HepG2 (cell line): ENCODE measurements around the gene TNC. TPM values are rescaled to one million over a fixed set of nuclear protein-coding genes. Genes with fewer than 3 reads are reported as not detected.

ENCODE experiments used
- ATAC-seq: fragments of 200-7000 bp; cut with Tn5 transposase; 3 replicates; pipeline ENCODE4 v1.9.1; 2020; ENCODE audit warnings: mild to moderate bottlenecking, moderate library complexity
- BruUV-seq: library from RNA; stranded (reverse); fragments of 400-500 nt; replicated peaks from 2 replicates; lab custom pipeline; 2021; lab: Mats Ljungman, UMichigan
- CTCF ChIA-PET: fragments of 300-600 bp; formaldehyde crosslinking; extraction: SDS; loops from one replicate; lab custom pipeline; 2021; ENCODE audit warnings: low total read pairs, inconsistent platforms, low intra/inter-chr PET ratio; lab: Yijun Ruan, JAX
- POLR2A ChIA-PET: fragments of 350-600 bp; sonication (Branson Sonifier 250); formaldehyde crosslinking; loops from one replicate; lab custom pipeline; 2020; ENCODE audit warnings: antibody characterized with exemption, inconsistent platforms; lab: Yijun Ruan, JAX
- DNase-seq: peaks from one replicate; pipeline ENCODE4 v3.0.0-alpha.2; 2015; ENCODE audit warnings: low spot score
- FAIRE-seq: peaks from 3 replicates; lab custom pipeline; 2011; peaks lifted over from hg19 to GRCh38; lab: Jason Lieb, UNC
- H2AFZ ChIP-seq: one replicate; pipeline ENCODE4 v1.6.1; 2011; ENCODE audit warnings: low read length, inconsistent platforms
- H3K27ac ChIP-seq: fragments of 300-600 bp; 3 replicates; pipeline ENCODE4 v1.8.0; 2011; ENCODE audit warnings: mixed run types, mild to moderate bottlenecking, mixed read lengths, low read length, inconsistent platforms; ENCODE audit not compliant: insufficient read depth; ENCODE audit errors: extremely low read length
- H3K27me3 ChIP-seq, 2 experiments: fragments of 200-600 bp in 1 of 2; 2 replicates in 1 of 2; 3 replicates in 1 of 2; pipeline versions ENCODE4 v1.6.0 to v1.8.0; 2011; ENCODE audit warnings: low read length in 2 of 2, mild to moderate bottlenecking in 2 of 2, moderate library complexity in 2 of 2, inconsistent platforms in 1 of 2; ENCODE audit not compliant: insufficient read depth in 2 of 2, control insufficient read depth in 1 of 2
- H3K36me3 ChIP-seq, 2 experiments: fragments of 200-600 bp in 1 of 2; replicated peaks in 1 of 2; 2 replicates in 1 of 2; 3 replicates in 1 of 2; pipeline versions ENCODE4 v1.5.1 to v1.8.0; 2011; ENCODE audit warnings: low read length in 2 of 2, inconsistent platforms in 1 of 2; ENCODE audit not compliant: insufficient read depth in 2 of 2, control insufficient read depth in 1 of 2
- H3K4me1 ChIP-seq: 2 replicates; pipeline ENCODE4 v1.5.1; 2012; ENCODE audit warnings: low read length, inconsistent platforms; ENCODE audit not compliant: insufficient read depth
- H3K4me2 ChIP-seq: 2 replicates; pipeline ENCODE4 v1.6.0; 2011; ENCODE audit warnings: low read depth, low read length, inconsistent platforms
- H3K4me3 ChIP-seq, 3 experiments: fragments of 200-600 bp in 1 of 3; sonication (generic), shearing (Covaris generic) in 1 of 3; replicated peaks in 1 of 3; 2 replicates each; pipeline ENCODE4 v1.5.1; 2011 to 2016; ENCODE audit warnings: low read length in 3 of 3, inconsistent platforms in 2 of 3, low read depth in 2 of 3, mild to moderate bottlenecking in 2 of 3, control low read depth in 1 of 3, mixed read lengths in 1 of 3; ENCODE audit not compliant: insufficient read depth in 1 of 3
- H3K79me2 ChIP-seq: one replicate; pipeline ENCODE4 v1.6.1; 2011; ENCODE audit warnings: low read length, inconsistent platforms; ENCODE audit not compliant: insufficient read depth
- H3K9ac ChIP-seq: 2 replicates; pipeline ENCODE4 v1.6.0; 2011; ENCODE audit warnings: mild to moderate bottlenecking, low read depth, low read length, inconsistent platforms; ENCODE audit not compliant: insufficient read depth
- H3K9me3 ChIP-seq: 2 replicates; pipeline ENCODE4 v1.5.1; 2012; ENCODE audit warnings: mild to moderate bottlenecking, low read length
- H4K20me1 ChIP-seq: 2 replicates; pipeline ENCODE4 v1.6.0; 2011; ENCODE audit warnings: inconsistent platforms, mild to moderate bottlenecking, low read length, moderate library complexity; ENCODE audit not compliant: insufficient read depth
- ARID4A ChIP-seq: sonication (generic); formaldehyde crosslinking; IDR thresholded peaks from 2 replicates; pipeline ENCODE4 v1.5.0; 2020; ENCODE audit warnings: mild to moderate bottlenecking, missing genetic modification reagents, borderline replicate concordance
- CENPT ChIP-seq: sonication (generic); formaldehyde crosslinking; IDR thresholded peaks from 2 replicates; pipeline ENCODE4 v1.8.0; 2022; ENCODE audit warnings: low read depth, mild to moderate bottlenecking, moderate library complexity, missing genetic modification reagents
- HNRNPUL1 ChIP-seq: fragments of 200-400 bp; formaldehyde crosslinking; IDR thresholded peaks from 2 replicates; pipeline ENCODE4 v1.6.1; 2017; ENCODE audit warnings: low read depth, mild to moderate bottlenecking, low read length, moderate library complexity
- IKZF1 ChIP-seq: fragments of 450-650 bp; IDR thresholded peaks from 2 replicates; pipeline ENCODE4 v1.7.1; 2016
- NFE2L1 ChIP-seq: sonication (generic); formaldehyde crosslinking; IDR thresholded peaks from 2 replicates; pipeline ENCODE4 v1.4.0; 2020; ENCODE audit warnings: missing genetic modification reagents, mild to moderate bottlenecking, borderline replicate concordance
- REPIN1 ChIP-seq: sonication (generic); formaldehyde crosslinking; IDR thresholded peaks from 2 replicates; pipeline ENCODE4 v1.8.0; 2022; ENCODE audit warnings: missing genetic modification reagents, low read depth, mild to moderate bottlenecking, borderline replicate concordance
- SALL1 ChIP-seq: sonication (generic); formaldehyde crosslinking; IDR thresholded peaks from 2 replicates; pipeline ENCODE4 v1.8.0; 2022; ENCODE audit warnings: mild to moderate bottlenecking, missing genetic modification reagents
- SOX13 ChIP-seq, 3 experiments: fragments of 450-650 bp in 1 of 3; sonication (generic) in 1 of 3; formaldehyde crosslinking in 1 of 3; IDR thresholded peaks in 2 of 3; conservative IDR thresholded peaks in 1 of 3; 2 replicates each; pipeline versions ENCODE4 v1.5.0 to v1.6.1; 2016 to 2020; ENCODE audit warnings: antibody characterized with exemption in 1 of 3, mild to moderate bottlenecking in 1 of 3, missing compliant biosample characterization in 1 of 3, missing genetic modification reagents in 1 of 3, moderate library complexity in 1 of 3
- SP1 ChIP-seq, 2 experiments: fragments of 450-650 bp in 1 of 2; sonication (generic) in 1 of 2; formaldehyde crosslinking in 1 of 2; IDR thresholded peaks; 2 replicates each; pipeline versions ENCODE4 v1.4.0 to v1.6.1; 2016 to 2020; ENCODE audit warnings: missing genetic modification reagents in 1 of 2
- STAG1 ChIP-seq: sonication (generic); formaldehyde crosslinking; IDR thresholded peaks from 2 replicates; pipeline ENCODE4 v1.4.0; 2020; ENCODE audit warnings: missing genetic modification reagents
- THAP9 ChIP-seq: sonication (generic); formaldehyde crosslinking; IDR thresholded peaks from 2 replicates; pipeline ENCODE4; 2020; ENCODE audit warnings: missing genetic modification reagents, mild to moderate bottlenecking, borderline replicate concordance
- ZNF160 ChIP-seq: sonication (generic); formaldehyde crosslinking; IDR thresholded peaks from 2 replicates; pipeline ENCODE4 v1.8.0; 2022; ENCODE audit warnings: mild to moderate bottlenecking, inconsistent platforms, missing genetic modification reagents
- ZNF20 ChIP-seq: sonication (generic); formaldehyde crosslinking; IDR thresholded peaks from 2 replicates; pipeline ENCODE4 v1.4.0; 2020; ENCODE audit warnings: mild to moderate bottlenecking, moderate library complexity, missing genetic modification reagents
- ZNF430 ChIP-seq: sonication (generic); formaldehyde crosslinking; IDR thresholded peaks from 2 replicates; pipeline ENCODE4 v1.9.0; 2021; ENCODE audit warnings: mild to moderate bottlenecking, missing genetic modification reagents
- ZNF605 ChIP-seq: sonication (generic); formaldehyde crosslinking; IDR thresholded peaks from 2 replicates; pipeline ENCODE4 v1.8.0; 2022; ENCODE audit warnings: mild to moderate bottlenecking, missing genetic modification reagents
- ZNF883 ChIP-seq: sonication (generic); formaldehyde crosslinking; IDR thresholded peaks from 2 replicates; pipeline ENCODE4 v1.5.1; 2020; ENCODE audit warnings: mild to moderate bottlenecking, missing genetic modification reagents; ENCODE audit errors: not compliant biosample characterization
- ZSCAN21 ChIP-seq: sonication (generic); formaldehyde crosslinking; IDR thresholded peaks from 2 replicates; pipeline ENCODE4 v1.8.0; 2022; ENCODE audit warnings: mild to moderate bottlenecking, missing genetic modification reagents, moderate library complexity, borderline replicate concordance
- WGBS: methylation state at CpG from one replicate; pipeline ENCODE4 v1.1.6; 2017; ENCODE audit warnings: low lambda C conversion rate; 5-methylcytosine and 5-hydroxymethylcytosine counted together
- in situ Hi-C: cut with HindIII; loops from 2 replicates; pipeline ENCODE4 v1.10.0; 2017; ENCODE audit warnings: low pct_unique_long_range_greater_than_20kb; ENCODE audit not compliant: extremely low pct_ligation_motif_present
- intact Hi-C: fragments of 100-400 bp; cut with micrococcal nuclease; formaldehyde crosslinking; loops from one replicate; pipeline ENCODE4 v1.10.0; 2022; ENCODE audit not compliant: unreplicated experiment
- polyA plus RNA-seq, 8 experiments: library from polyadenylated mRNA; depleted of rRNA in 3 of 8; stranded (reverse) in 7 of 8; unstranded in 1 of 8; fragments of >200 nt; fragmentation: Illumina TruSeq in 4 of 8; extraction: Trizol in 4 of 8; gene quantifications; 2 replicates each; pipeline versions ENCODE4 v1.2.1 to v1.2.3, GENCODE V29; 2011 to 2016; ENCODE audit warnings: low read depth in 4 of 8, missing spikeins in 1 of 8, mixed read lengths in 1 of 8; ENCODE audit not compliant: insufficient read depth in 1 of 8
- total RNA-seq, 5 experiments: library from RNA; depleted of rRNA; stranded (reverse); fragments of >200 nt; fragmentation: Illumina TruSeq; extraction: Trizol; gene quantifications; 2 replicates each; pipeline ENCODE4 v1.2.3, GENCODE V29; 2016; ENCODE audit warnings: low read depth in 1 of 5

Gene TNC
- total and polyA plus RNA-seq, 2 of the 13 experiments (the other 11 are each of a cell fraction or from before 2014, with no cell fraction given): not detected

GRCh38 chr9:114990901-114991300, 127.1 kb downstream of the TNC start:
- no peak for ATAC-seq
- WGBS: 22% methylated on average over 6 of the region's 6 CpGs

More at GRCh38 chr9:114990901-114991300, 127.1 kb downstream of the TNC start:
- no peak for TF ChIP-seq SP1 (IDR thresholded peaks at IDR 0.05)
- TF ChIP-seq SP1 (CRISPR knock-in tag; IDR thresholded peaks at IDR 0.05): no peak
- TF ChIP-seq ZNF883: no peak
- TF ChIP-seq REPIN1 (CRISPR knock-in tag): no peak
- no peak for TF ChIP-seq ZNF160 (CRISPR knock-in tag)
- no peak for TF ChIP-seq CENPT (CRISPR knock-in tag)
- TF ChIP-seq IKZF1: no peak
- no peak for TF ChIP-seq ARID4A (CRISPR knock-in tag)
- no peak for TF ChIP-seq SALL1 (CRISPR knock-in tag)
- no peak for TF ChIP-seq ZSCAN21 (CRISPR knock-in tag)
- TF ChIP-seq HNRNPUL1: no peak
- TF ChIP-seq ZNF430 (CRISPR knock-in tag): no peak
- no peak for TF ChIP-seq ZNF20 (CRISPR knock-in tag)
- no peak for TF ChIP-seq THAP9 (CRISPR knock-in tag)
- TF ChIP-seq STAG1 (CRISPR knock-in tag): no peak
- TF ChIP-seq NFE2L1 (CRISPR knock-in tag): no peak
- no peak for TF ChIP-seq ZNF605 (CRISPR knock-in tag)
- no peak for TF ChIP-seq SOX13 (IDR thresholded peaks at IDR 0.05)
- no peak for TF ChIP-seq SOX13 (CRISPR knock-in tag; conservative IDR thresholded peaks at IDR 0.05 in 1 of 2, IDR thresholded peaks at IDR 0.05 in 1 of 2)
- H3K79me2 ChIP-seq: no peaks in the 10 kb centered on the region
- H2AFZ ChIP-seq: no peak overlapping the region
- H3K27me3 ChIP-seq: peaks cover 0 to 9% of the 10 kb centered on the region in 2 experiments; a peak in 1 of 5 replicates
- no peak overlapping the region for H3K4me2 ChIP-seq
- ChIA-PET CTCF (no interaction called here), POLR2A (no interaction called here)
- H3K9ac ChIP-seq: no peak overlapping the region
- no peaks in the 10 kb centered on the region for H3K4me1 ChIP-seq
- no peak for FAIRE-seq
- no peaks in the 10 kb centered on the region for H4K20me1 ChIP-seq
- DNase-seq: no peak
- no peak overlapping the region for H3K4me3 ChIP-seq
- BruUV-seq: no TSS peak
- H3K9me3 ChIP-seq: no peaks in the 10 kb centered on the region
- H3K36me3 ChIP-seq: no peaks in the 10 kb centered on the region
- intact Hi-C loops (no loop called here), in situ Hi-C loops (no loop called here)
- no peak overlapping the region for H3K27ac ChIP-seq
